ENCODE results near the gene TBCK. TPM values are rescaled to one million over a fixed set of nuclear protein-coding genes. Genes with fewer than 3 reads are reported as not detected.

Gene TBCK
- total RNA-seq, 1 donor from 2014 or later: 36.1 TPM

DNA sequence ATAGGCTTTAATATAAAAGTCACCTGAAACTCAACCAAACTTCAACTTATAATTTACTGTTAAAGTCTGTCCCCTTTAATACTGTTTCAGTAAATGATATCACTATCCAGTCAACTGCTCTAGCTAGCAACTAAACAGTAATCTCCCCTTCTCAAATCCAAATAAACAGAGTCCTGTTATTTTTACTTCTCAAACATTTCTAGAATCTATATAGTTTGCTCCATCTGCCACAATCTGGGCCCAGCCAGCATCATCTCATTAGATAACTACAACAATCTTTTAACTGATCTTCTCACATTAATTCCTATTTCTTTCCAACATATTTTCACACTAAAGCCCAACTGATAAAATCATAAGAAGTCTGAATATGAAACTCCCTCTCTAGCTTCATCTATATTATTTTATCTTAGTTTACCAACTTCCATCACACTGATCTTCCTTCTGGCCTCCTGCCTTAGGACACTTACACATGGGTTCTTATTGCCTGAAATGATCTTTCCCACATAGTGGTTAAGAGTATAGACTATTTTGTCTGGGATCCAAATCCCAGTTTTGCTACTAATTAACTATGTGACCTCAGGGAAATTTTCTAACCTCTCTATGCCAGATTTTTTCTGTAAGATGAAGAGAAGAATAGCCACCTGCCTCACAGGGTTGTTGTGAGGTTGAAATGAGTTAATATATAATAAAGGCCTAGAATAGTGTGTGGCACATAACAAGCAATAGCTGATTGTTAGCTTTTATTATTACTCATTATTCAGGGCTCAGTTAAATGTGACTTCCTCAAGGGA, 18.6 kb downstream of the TBCK start:
- DNase-seq (ENCODE audit: extremely low spot score in 2 of 2): no peak
- no peak overlapping the region for H3K27ac ChIP-seq
- H3K4me3 ChIP-seq: no peak overlapping the region
- H3K4me1 ChIP-seq: no peaks in the 10 kb centered on the region
- no peaks in the 10 kb centered on the region for H3K27me3 ChIP-seq
- TF ChIP-seq POLR2A (IDR thresholded peaks at IDR 0.05) (no peak), POLR2AphosphoS5 (IDR thresholded peaks at IDR 0.05; ENCODE audit: insufficient read depth in 1 of 2, low read depth in 1 of 2) (no peak)
- TF ChIP-seq, protein P1, sequence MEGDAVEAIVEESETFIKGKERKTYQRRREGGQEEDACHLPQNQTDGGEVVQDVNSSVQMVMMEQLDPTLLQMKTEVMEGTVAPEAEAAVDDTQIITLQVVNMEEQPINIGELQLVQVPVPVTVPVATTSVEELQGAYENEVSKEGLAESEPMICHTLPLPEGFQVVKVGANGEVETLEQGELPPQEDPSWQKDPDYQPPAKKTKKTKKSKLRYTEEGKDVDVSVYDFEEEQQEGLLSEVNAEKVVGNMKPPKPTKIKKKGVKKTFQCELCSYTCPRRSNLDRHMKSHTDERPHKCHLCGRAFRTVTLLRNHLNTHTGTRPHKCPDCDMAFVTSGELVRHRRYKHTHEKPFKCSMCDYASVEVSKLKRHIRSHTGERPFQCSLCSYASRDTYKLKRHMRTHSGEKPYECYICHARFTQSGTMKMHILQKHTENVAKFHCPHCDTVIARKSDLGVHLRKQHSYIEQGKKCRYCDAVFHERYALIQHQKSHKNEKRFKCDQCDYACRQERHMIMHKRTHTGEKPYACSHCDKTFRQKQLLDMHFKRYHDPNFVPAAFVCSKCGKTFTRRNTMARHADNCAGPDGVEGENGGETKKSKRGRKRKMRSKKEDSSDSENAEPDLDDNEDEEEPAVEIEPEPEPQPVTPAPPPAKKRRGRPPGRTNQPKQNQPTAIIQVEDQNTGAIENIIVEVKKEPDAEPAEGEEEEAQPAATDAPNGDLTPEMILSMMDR (IDR thresholded peaks at IDR 0.05): no peak
- no peaks in the 10 kb centered on the region for H3K9me3 ChIP-seq
- peaks cover 0 to 30% of the 10 kb centered on the region in 2 donors for H3K36me3 ChIP-seq
- intact Hi-C loops (cut with DNase I): no loop called here

DNA sequence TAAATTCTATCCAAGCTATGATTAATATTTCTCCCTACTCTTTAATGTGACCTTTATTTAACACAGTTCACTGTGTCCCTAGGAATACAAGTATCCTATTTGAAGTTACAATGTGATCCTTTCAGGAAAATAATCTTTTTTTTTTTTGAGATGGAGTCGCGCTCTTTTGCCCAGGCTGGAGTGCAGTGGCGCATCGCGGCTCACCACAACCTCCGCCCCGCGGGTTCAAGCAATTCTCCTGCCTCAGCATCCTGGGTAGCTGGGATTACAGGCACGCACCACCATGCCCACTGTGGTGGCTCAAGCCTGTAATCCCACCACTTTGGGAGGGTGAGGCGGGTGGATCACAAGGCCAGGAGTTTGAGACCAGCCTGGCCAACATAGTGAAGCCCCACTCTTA, 21.9 kb downstream of the TBCK start:
- no peak overlapping the region for H3K27ac ChIP-seq
- no peaks in the 10 kb centered on the region for H3K9me3 ChIP-seq
- H3K4me3 ChIP-seq: no peak overlapping the region
- H3K27me3 ChIP-seq: no peaks in the 10 kb centered on the region
- TF ChIP-seq POLR2A (IDR thresholded peaks at IDR 0.05) (no peak), POLR2AphosphoS5 (IDR thresholded peaks at IDR 0.05; ENCODE audit: insufficient read depth in 1 of 2, low read depth in 1 of 2) (no peak)
- TF ChIP-seq, protein P1 (IDR thresholded peaks at IDR 0.05): no peak
- intact Hi-C loops (cut with DNase I): no loop called here
- peaks cover 0 to 25% of the 10 kb centered on the region in 2 donors for H3K36me3 ChIP-seq
- DNase-seq (ENCODE audit: extremely low spot score in 2 of 2): no peak
- H3K4me1 ChIP-seq: no peaks in the 10 kb centered on the region

DNA sequence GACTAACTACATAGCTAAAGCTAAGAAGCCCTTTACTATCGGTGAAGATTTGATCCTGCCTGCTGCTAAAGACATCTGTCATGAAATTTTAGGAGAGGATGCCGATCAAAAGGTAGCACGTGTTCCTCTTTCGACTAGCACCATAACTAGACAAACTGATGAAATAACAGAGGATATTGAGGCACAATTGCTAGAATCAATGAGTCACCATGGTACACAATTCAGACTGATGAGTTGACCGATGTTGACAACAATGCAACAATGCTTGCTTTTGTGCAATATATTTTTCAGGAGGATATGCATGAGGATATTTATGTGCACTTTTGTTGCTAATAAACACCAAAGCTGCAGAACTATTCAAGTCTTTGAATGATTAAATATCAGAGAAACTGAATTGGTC, 24.3 kb downstream of the TBCK start:
- Histone ChIP-seq H3K4me1 (no peaks in the 10 kb centered on the region), H3K4me3 (no peak overlapping the region), H3K27me3 (no peaks in the 10 kb centered on the region), H3K36me3 (peaks cover 0 to 25% of the 10 kb centered on the region in 2 donors), H3K27ac (no peak overlapping the region), H3K9me3 (no peaks in the 10 kb centered on the region)
- DNase-seq (ENCODE audit: extremely low spot score in 2 of 2): no peak
- TF ChIP-seq POLR2A (IDR thresholded peaks at IDR 0.05) (no peak), POLR2AphosphoS5 (IDR thresholded peaks at IDR 0.05; ENCODE audit: insufficient read depth in 1 of 2, low read depth in 1 of 2) (no peak)
- intact Hi-C loops (cut with DNase I): no loop called here

DNA sequence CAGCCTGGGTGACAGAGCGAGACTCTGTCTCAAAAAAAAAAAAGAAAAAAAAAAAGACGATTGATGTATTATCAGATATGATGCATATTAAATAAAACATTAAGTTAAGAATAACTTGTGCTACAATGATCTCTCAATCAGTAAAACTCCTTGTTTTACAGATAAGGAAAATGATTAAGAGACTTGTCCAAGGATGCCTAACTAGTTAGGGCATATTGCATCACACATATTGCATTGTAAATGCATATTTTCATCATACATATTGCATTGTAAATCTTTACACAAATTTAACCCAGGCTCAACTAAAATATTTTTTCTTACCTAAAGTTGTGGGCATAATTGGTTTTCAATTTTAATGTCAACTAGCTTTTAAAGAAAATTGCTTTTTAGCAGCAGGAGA, 26.3 kb downstream of the TBCK start:
- no peaks in the 10 kb centered on the region for H3K4me1 ChIP-seq
- intact Hi-C loops (cut with DNase I): no loop called here
- no peak for DNase-seq (ENCODE audit: extremely low spot score in 2 of 2)
- no peak overlapping the region for H3K27ac ChIP-seq
- no peak overlapping the region for H3K4me3 ChIP-seq
- H3K36me3 ChIP-seq: peaks cover 0 to 22% of the 10 kb centered on the region in 2 donors
- H3K27me3 ChIP-seq: no peaks in the 10 kb centered on the region
- H3K9me3 ChIP-seq: no peaks in the 10 kb centered on the region
- no peak for TF ChIP-seq POLR2A (IDR thresholded peaks at IDR 0.05)
- TF ChIP-seq POLR2AphosphoS5 (IDR thresholded peaks at IDR 0.05; ENCODE audit: insufficient read depth in 1 of 2, low read depth in 1 of 2): no peak
- TF ChIP-seq, protein P1 (IDR thresholded peaks at IDR 0.05): no peak

DNA sequence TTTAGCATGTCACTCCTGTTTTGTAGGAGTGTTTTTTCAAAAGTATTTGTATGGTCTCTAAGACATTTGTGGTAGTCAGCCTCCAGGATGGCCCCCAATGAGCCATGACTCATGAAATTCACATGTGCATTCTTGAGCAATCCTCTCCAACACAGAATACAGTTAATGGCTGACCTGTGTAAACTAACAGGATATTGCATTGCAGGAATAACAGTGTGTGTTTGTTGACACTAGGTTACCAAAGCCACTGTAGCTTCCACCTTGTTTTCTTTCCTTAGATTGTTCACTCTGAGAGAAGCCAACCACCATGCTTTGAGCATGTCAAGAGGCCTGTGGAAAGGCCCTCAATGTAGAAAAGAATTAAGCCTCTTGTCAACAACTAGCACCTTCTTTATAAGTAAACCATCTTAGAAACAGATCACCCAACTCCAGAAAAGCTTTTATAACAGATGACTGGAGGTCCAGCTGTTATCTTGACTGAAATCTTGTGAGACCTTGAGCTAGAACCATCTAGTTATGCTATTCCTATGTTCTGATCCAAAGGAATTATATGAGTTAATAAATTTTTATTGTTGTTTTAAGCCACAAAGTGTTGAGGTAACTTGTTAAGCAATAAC, 28.5 kb downstream of the TBCK start:
- no peaks in the 10 kb centered on the region for H3K9me3 ChIP-seq
- intact Hi-C loops (cut with DNase I): no loop called here
- H3K36me3 ChIP-seq: peaks cover 0 to 4% of the 10 kb centered on the region in 2 donors
- no peak for TF ChIP-seq POLR2AphosphoS5 (IDR thresholded peaks at IDR 0.05; ENCODE audit: insufficient read depth in 1 of 2, low read depth in 1 of 2)
- TF ChIP-seq, protein P1 (IDR thresholded peaks at IDR 0.05): no peak
- no peak for TF ChIP-seq POLR2A (IDR thresholded peaks at IDR 0.05)
- no peak for DNase-seq (ENCODE audit: extremely low spot score in 2 of 2)
- H3K27me3 ChIP-seq: no peaks in the 10 kb centered on the region
- no peak overlapping the region for H3K4me3 ChIP-seq
- no peaks in the 10 kb centered on the region for H3K4me1 ChIP-seq
- no peak overlapping the region for H3K27ac ChIP-seq
